Gastrocnemius medialis (tissue), 4 donors: ENCODE measurements around the gene GPC6.

Experiments
- CTCF ChIP-seq, 5 experiments: fragments of 450-650 bp in 3 of 5; fragments of 200-600 bp in 2 of 5; sonication (generic) in 2 of 5; IDR thresholded peaks in 4 of 5; conservative IDR thresholded peaks in 1 of 5; 1 replicate in 4 of 5; 2 replicates in 1 of 5; pipeline ENCODE4 v1.5.1; 2016 to 2019; ENCODE audit warnings: antibody characterized with exemption in 5 of 5, mild to moderate bottlenecking in 3 of 5, moderate library complexity in 3 of 5
- POLR2A ChIP-seq, 2 donors: fragments of 450-650 bp; IDR thresholded peaks; one replicate each; pipeline ENCODE4 v1.6.1; 2017; ENCODE audit warnings: antibody characterized with exemption in 2 of 2, mild to moderate bottlenecking in 2 of 2, moderate library complexity in 2 of 2

GRCh38 chr13:94414708-94415107 lies 1188.1 kb downstream of the GPC6 start:
- TF ChIP-seq CTCF (IDR thresholded peaks at IDR 0.05 in 4 of 5, conservative IDR thresholded peaks at IDR 0.05 in 1 of 5) (no peak), POLR2A (IDR thresholded peaks at IDR 0.05) (no peak)
